ENCODE results near the gene SAMD11. TPM values are rescaled to one million over a fixed set of nuclear protein-coding genes. Genes with fewer than 3 reads are reported as not detected.

The SAMD11 gene
- total and polyA plus RNA-seq, 2 of the 8 experiments (the other 6 are each of a cell fraction or from before 2014, with no cell fraction given): 0.18 to 0.30 TPM

GRCh38 chr1:918353-918752 lies 5.4 kb upstream of the SAMD11 start:
- no peak overlapping the region for H3K9ac ChIP-seq (replicated peaks in 1 of 4; ENCODE audit: extremely low read depth in 1 of 4, low read depth in 3 of 4, low read length in 3 of 4)
- H4K5ac ChIP-seq (ENCODE audit: insufficient read length, low read depth, low read length): no peak overlapping the region
- 88% methylated on average over 12 of the region's 15 CpGs; no CpG with 5 or more reads in 1 of the 2 experiments for WGBS, 2 experiments (ENCODE audit: extremely low coverage in 1 of 2, insufficient coverage in 1 of 2, insufficient read length in 1 of 2, insufficient replicate concordance in 2 of 2, low coverage in 1 of 2, low lambda C conversion rate in 2 of 2, missing lambda C conversion rate in 1 of 2)
- H3K56ac ChIP-seq (replicated peaks; ENCODE audit: insufficient read length, low read depth, low read length): no peak overlapping the region
- H3K4me1 ChIP-seq (replicated peaks in 1 of 4; ENCODE audit: control insufficient read depth in 3 of 4, insufficient read depth in 4 of 4, low read length in 3 of 4): peaks cover 0 to 17% (median 14%) of the 10 kb centered on the region in 4 experiments; a peak in 6 of 7 replicates
- H3K27ac ChIP-seq (ENCODE audit: low read depth, low read length): no peak overlapping the region
- ChIA-PET CTCF (ENCODE audit: partially characterized antibody) (interaction anchor here (0.6 to 3.0 kb wide), 3 partner anchors 13 to 281 kb away, joined by 3 to 20 read pairs (median 3); no protein-coding TSS in a partner anchor), POLR2A (ENCODE audit: partially characterized antibody) (interaction anchor here (0.9 to 2.0 kb wide), 3 partner anchors 11 to 73 kb away, joined by 3 to 10 read pairs (median 4); no protein-coding TSS in a partner anchor)
- peaks cover 12 to 25% of the 10 kb centered on the region in 2 experiments for H4K20me1 ChIP-seq (replicated peaks in 1 of 2; ENCODE audit: control insufficient read depth in 1 of 2, insufficient read depth in 2 of 2, low read length in 2 of 2)
- H3K23ac ChIP-seq (ENCODE audit: insufficient read length): no peak overlapping the region
- no peak overlapping the region for H4K8ac ChIP-seq (ENCODE audit: extremely low read depth, insufficient read depth, low read length)
- H3K23me2 ChIP-seq (ENCODE audit: low read depth, low read length): no peaks in the 10 kb centered on the region
- 0 out of 2 replicates have a peak overlapping the region, but pooled peaks have one; percentile 29 for H2BK15ac ChIP-seq (ENCODE audit: low read length)
- FAIRE-seq (no peak), DNase-seq (ENCODE audit: low read depth in 1 of 2, low spot score in 2 of 2) (no peak)
- no peak overlapping the region for H3K4me3 ChIP-seq (ENCODE audit: extremely low read depth in 1 of 4, insufficient read depth in 2 of 4, low read depth in 3 of 4, low read length in 4 of 4)
- no peak overlapping the region for H3K4ac ChIP-seq (replicated peaks; ENCODE audit: insufficient read length, low read depth, low read length)
- no peak overlapping the region for H2BK12ac ChIP-seq (ENCODE audit: low read depth, low read length)
- H3K79me1 ChIP-seq (ENCODE audit: low read depth, low read length): no peaks in the 10 kb centered on the region
- no peak overlapping the region for H2BK120ac ChIP-seq (replicated peaks; ENCODE audit: low read depth, low read length)
- H3K27me3 ChIP-seq (replicated peaks in 1 of 4; ENCODE audit: control insufficient read depth in 3 of 4, extremely low read depth in 1 of 4, insufficient read depth in 3 of 4, low read length in 3 of 4): peaks cover 37 to 94% (median 80%) of the 10 kb centered on the region in 4 experiments
- no peak overlapping the region for H2BK20ac ChIP-seq (ENCODE audit: low read length)
- no peak overlapping the region for H3K18ac ChIP-seq (ENCODE audit: extremely low read depth, low read length)
- no peak overlapping the region for H3K4me2 ChIP-seq (ENCODE audit: insufficient read depth in 1 of 2, low read depth in 2 of 2, low read length in 2 of 2)
- no peak overlapping the region for H2AFZ ChIP-seq (ENCODE audit: low read length)
- H3K9me3 ChIP-seq (ENCODE audit: insufficient read depth in 2 of 2, low read depth in 1 of 2, low read length in 1 of 2): no peaks in the 10 kb centered on the region; a peak in 1 of 4 replicates
- no peak overlapping the region for H2BK5ac ChIP-seq (ENCODE audit: low read depth, low read length)
- H3K36me3 ChIP-seq (ENCODE audit: control insufficient read depth in 2 of 4, insufficient read depth in 4 of 4, low read length in 3 of 4): no peaks in the 10 kb centered on the region
- 0 out of 2 replicates have a peak overlapping the region, but pooled peaks have one; percentile 39 for H2AK5ac ChIP-seq (ENCODE audit: low read depth, low read length)
- H4K91ac ChIP-seq (replicated peaks; ENCODE audit: insufficient read length, low read length): no peak overlapping the region
- no peak overlapping the region for H3K14ac ChIP-seq (ENCODE audit: insufficient read length)
- no peaks in the 10 kb centered on the region for H3K79me2 ChIP-seq (ENCODE audit: control insufficient read depth in 1 of 2, insufficient read depth in 2 of 2, low read length in 2 of 2)
- TF ChIP-seq MAFK (IDR thresholded peaks at IDR 0.05; ENCODE audit: low read depth, low read length) (no peak), KDM5A (IDR thresholded peaks at IDR 0.05; ENCODE audit: low read length) (no peak), KDM1A (IDR thresholded peaks at IDR 0.05; ENCODE audit: borderline replicate concordance, low read length) (no peak), TAF7 (optimal IDR thresholded peaks at IDR 0.05; ENCODE audit: borderline replicate concordance, low read depth, low read length) (no peak), CBX5 (IDR thresholded peaks at IDR 0.05; ENCODE audit: low read depth, low read length) (no peak), ATF3 (IDR thresholded peaks at IDR 0.05; ENCODE audit: insufficient read depth, low read depth, low read length) (no peak), POU5F1 (IDR thresholded peaks at IDR 0.05; ENCODE audit: low read depth, low read length) (no peak), BACH1 (IDR thresholded peaks at IDR 0.05; ENCODE audit: low read length) (no peak), CTBP2 (IDR thresholded peaks at IDR 0.05; ENCODE audit: borderline replicate concordance, insufficient read depth, insufficient read length, low read length) (no peak), CBX8 (IDR thresholded peaks at IDR 0.05; ENCODE audit: borderline replicate concordance, low read depth, low read length) (no peak), ASH2L (IDR thresholded peaks at IDR 0.05; ENCODE audit: low read length) (no peak), EP300 (IDR thresholded peaks at IDR 0.05; ENCODE audit: borderline replicate concordance in 1 of 2, low read depth in 2 of 2, low read length in 2 of 2) (no peak), POLR2AphosphoS5 (IDR thresholded peaks at IDR 0.05; ENCODE audit: low read depth, low read length) (no peak)
